Smooth muscle cell of the brain vasculature (primary cell): ENCODE data around the gene LBHD2.

Experiments used
- DNase-seq: peaks from one replicate; pipeline ENCODE4 v3.0.0-alpha.2; 2012; ENCODE audit warnings: low read depth, low spot score

Gene LBHD2

DNA sequence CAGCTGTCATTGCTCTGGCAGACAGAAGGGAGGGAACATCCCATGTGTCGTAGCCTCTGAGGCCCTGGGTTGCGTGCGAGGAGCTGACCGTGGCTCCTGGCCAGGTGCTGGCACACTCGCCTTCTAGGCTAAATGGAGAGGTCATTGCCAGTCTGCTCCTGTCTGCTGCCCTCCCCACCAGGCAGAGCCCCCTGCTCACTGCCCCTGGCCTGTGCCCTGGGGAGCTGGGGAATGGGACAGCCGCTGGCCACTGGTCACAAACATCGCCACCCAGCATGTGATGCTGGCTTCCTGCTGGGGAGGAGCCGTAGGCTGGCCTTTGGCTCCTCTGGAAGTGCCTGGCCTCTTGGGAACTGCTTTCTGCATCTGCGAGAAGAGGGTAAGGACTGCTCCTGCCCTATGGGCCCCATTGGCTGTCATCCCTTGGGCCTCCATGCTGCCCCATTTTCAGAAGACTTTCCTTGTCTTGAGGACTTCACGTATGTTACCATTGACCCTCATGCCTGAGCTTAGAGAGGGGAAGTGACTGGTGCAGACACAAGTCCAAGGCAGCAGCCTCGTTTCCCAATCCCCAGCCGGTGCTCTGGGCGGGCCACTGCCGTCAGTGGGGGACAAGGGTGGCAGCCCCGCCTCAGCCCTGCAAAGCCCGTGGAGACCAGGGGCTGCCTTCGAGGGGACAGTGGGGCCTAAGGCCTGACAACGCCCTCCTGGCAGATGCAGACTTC is 37.3 kb downstream of the LBHD2 start:
- DNase-seq, result no peak

GRCh38 chr14:103121846-103122584 is 38.0 kb downstream of the LBHD2 start:
- no peak for DNase-seq

- no peak for DNase-seq
Observed at GRCh38 chr14:103122585-103122946, 38.6 kb downstream of the LBHD2 start.

DNA sequence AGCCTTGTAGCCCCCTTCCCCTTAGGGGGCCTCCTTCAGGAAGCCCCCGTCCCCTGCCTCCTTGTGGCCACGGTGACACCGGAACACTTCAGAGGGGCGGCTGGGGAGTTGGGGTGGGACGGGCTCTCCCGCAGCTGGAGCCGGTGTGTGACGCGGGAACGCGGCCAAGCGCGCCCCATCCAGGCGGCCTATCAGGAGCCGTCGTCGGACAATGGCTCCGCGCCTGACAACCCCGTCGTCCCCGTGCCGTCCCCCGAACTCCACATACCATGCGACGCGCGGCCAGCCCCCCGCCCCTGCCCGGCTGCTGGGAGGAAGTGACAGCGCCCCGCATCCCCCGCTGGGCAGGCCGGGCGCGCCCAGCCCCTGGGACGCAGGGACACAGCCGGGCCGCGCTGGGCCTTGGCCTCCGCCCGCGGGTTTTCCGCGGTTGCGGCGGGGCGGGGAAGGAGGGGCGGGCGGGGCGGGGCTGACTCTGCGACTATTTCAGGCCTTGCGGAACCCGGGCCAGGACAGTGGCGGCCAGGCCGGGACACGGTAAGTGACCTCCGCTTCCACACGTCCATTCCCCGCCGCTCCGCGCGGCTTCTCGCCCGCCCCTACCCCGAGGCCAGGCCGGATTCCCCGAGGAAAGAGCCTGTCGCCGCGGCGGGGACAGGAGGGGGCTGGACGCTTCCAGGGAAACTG is 39.1 kb downstream of the LBHD2 start, which contains the start of gene TNFAIP2:
Gene TNFAIP2, plus strand, starts transcription at position 515 of the 687 bp plus-strand sequence. CDS start 2,997 bp downstream, outside the sequence.
- no peak for DNase-seq

DNA sequence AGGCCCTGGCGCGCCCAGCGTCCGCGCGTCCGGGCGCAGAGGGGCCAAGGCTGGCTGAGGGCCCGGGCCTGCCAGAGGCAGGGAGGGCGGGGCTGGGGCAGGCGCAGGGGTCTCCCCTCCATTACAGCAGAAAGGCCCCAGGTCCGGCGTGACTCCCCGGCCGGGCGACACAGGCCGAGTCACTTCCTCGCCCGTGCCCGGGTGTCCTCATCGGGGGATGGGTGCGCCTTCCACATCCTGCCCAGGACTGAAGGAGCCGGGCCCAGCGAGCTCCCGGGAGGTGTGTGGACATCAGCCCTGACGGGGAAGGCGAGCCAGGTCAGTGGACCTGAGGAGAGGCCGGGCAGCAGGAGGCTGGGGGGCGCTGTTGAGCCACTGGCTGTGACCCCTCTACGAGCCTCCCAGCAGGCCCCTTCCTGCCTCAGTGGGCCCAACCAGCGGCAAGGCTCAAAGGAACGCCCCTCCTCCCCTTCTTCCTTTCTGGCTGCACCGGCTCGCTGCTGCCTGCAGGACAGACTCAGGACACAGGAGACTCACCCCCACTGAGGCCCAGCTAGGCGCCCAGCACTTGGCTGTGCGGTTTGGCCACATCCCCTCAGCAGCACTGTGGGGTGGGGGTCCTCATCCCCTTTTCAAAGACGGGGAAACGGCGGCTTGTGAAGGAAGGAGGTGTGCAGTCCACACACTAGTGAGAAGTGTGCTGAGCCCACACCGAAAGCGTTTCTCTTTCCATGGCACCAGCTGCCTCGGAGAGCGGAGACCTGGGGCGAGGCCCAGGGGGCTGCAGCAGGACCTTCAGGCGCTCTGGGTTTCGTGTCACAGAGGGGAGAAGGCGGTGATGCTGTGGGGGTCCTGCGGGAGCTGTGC is 39.9 kb downstream of the LBHD2 start:
- DNase-seq, result no peak

- DNase-seq, result no peak
Observed at GRCh38 chr14:103124501-103125001, 40.5 kb downstream of the LBHD2 start.

- DNase-seq, result no peak
Observed at GRCh38 chr14:103125098-103126070, 41.4 kb downstream of the LBHD2 start.

DNA sequence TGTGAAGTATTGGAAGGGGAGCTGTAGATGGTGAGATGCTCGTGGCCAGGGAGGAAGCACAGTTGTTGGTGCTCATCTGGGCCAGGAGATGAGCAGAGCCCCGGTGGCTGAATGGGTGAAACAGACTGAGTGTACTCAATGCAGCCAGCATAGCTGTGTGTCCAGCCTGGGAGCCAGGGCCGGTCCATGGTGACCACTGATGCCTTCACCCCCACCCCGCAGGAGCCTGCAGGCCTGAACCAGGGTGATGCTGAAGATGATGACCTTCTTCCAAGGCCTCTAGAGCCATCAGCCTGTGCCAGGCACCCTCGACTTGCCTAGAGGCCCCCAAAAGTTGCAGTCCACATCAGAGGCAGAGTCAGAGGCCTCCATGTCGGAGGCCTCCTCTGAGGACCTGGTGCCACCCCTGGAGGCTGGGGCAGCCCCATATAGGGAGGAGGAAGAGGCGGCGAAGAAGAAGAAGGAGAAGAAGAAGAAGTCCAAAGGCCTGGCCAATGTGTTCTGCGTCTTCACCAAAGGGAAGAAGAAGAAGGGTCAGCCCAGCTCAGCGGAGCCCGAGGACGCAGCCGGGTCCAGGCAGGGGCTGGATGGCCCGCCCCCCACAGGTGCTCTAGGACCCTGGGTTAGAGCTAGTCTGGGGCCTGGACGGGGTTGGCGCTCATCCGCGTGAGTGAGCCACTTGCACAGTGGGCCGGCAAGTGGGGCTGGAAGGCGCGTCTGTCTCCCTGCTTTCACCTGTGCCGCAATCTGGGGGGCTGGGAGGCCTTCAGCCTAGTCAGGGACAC is 42.3 kb downstream of the LBHD2 start:
- DNase-seq, result no peak

DNA sequence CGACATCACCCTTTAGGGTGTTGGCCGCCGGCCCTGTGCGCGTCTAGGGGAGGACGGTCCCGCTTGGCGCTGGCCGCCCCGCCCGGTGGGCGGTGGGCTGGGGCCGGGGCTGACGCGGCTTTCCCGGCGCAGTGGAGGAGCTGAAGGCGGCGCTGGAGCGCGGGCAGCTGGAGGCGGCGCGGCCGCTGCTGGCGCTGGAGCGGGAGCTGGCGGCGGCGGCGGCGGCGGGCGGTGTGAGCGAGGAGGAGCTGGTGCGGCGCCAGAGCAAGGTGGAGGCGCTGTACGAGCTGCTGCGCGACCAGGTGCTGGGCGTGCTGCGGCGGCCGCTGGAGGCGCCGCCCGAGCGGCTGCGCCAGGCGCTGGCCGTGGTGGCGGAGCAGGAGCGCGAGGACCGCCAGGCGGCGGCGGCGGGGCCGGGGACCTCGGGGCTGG is 42.9 kb downstream of the LBHD2 start:
- DNase-seq, result no peak

DNA sequence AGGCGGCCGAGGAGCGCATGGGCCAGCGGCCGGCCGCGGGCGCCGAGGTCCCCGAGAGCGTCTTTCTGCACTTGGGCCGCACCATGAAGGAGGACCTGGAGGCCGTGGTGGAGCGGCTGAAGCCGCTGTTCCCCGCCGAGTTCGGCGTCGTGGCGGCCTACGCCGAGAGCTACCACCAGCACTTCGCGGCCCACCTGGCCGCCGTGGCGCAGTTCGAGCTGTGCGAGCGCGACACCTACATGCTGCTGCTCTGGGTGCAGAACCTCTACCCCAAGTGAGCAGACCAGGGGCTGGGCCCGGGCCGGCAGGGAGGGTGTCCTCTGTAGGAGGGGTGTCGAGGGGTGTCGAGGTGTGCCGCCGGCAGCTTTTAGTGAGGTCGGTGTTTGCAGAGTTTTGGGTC is 43.3 kb downstream of the LBHD2 start:
- no peak for DNase-seq

GRCh38 chr14:103127861-103128598 is 44.0 kb downstream of the LBHD2 start:
- no peak for DNase-seq

DNA sequence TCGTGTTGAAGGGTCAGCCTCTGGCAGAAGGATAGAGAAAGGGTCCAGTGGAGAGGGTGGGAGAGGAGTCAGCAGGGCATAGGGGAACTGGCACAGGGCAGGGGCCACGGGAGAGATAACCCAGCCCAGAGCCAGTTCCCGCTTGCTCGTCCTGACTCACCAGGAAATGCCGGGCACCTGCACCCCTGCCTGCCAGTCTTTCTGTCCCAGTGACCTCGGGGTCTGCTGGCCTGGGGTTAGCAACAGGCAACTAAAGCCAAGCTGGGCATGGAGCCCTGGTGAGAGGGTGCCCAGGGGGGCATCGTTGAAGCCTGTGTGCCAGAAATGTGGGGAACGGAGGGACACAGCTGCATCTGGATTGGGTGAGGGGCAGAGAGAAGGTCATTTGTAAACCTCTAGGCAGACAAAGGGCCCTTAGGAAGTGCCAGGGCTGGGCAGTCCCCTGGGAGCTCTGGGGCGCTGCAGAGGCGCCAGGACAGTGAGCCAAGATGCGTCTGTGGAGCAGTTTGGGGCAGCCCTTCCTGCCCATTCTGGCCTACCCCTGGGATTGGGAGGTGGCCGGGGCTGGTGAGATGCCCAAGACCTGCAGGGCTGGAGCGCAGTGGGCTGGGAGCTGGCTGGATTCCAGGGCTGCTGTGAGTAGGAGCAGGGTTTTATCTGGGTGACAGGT is 44.8 kb downstream of the LBHD2 start:
- no peak for DNase-seq

DNA sequence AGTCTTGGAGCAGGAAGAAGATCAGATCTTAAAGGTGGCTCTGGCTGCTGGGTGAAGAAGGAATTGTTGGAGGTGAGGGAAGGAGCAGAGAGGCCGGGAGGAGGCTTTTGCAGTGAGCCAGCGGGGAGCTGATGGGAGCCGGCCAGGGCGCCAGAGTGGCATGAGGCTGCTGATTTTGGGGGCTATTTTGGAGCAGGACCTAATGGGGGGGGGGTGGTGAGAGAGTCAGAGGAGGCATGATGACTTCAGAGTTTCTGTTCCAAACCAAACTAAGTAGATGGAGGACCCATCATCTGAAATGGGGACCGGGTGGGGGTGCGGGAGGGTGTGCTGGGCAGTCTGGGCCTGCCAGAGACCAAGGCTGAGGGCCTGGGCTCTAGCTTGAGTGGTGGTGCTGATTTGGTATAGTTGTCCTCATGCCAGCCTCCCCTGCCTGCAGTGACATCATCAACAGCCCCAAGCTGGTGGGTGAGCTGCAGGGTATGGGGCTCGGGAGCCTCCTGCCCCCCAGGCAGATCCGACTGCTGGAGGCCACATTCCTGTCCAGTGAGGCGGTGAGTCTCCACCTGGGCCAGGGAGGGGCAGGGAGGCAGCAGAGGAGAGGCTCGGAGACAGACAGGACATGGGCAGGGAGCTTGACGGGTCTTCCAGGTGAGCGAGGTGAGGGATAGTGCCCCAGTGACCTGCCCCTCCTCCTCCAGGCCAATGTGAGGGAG is 45.4 kb downstream of the LBHD2 start:
- DNase-seq, result no peak

- DNase-seq, result no peak
Observed at GRCh38 chr14:103130017-103130764, 46.2 kb downstream of the LBHD2 start.

GRCh38 chr14:103130965-103131364 is 47.0 kb downstream of the LBHD2 start:
- peak; percentile 51 for DNase-seq

- no peak for DNase-seq
Observed at GRCh38 chr14:103131580-103131979, 47.6 kb downstream of the LBHD2 start.
